NCI-H82 treated with DMSO at 0.1 percent for 48 hours (cell line): ENCODE results near the gene BCAS3.

Experiments
- DNase-seq: peaks from one replicate; lab custom pipeline; 2025; ENCODE audit not compliant: unreplicated experiment; lab: John Stamatoyannopoulos, UW

The BCAS3 gene

DNA sequence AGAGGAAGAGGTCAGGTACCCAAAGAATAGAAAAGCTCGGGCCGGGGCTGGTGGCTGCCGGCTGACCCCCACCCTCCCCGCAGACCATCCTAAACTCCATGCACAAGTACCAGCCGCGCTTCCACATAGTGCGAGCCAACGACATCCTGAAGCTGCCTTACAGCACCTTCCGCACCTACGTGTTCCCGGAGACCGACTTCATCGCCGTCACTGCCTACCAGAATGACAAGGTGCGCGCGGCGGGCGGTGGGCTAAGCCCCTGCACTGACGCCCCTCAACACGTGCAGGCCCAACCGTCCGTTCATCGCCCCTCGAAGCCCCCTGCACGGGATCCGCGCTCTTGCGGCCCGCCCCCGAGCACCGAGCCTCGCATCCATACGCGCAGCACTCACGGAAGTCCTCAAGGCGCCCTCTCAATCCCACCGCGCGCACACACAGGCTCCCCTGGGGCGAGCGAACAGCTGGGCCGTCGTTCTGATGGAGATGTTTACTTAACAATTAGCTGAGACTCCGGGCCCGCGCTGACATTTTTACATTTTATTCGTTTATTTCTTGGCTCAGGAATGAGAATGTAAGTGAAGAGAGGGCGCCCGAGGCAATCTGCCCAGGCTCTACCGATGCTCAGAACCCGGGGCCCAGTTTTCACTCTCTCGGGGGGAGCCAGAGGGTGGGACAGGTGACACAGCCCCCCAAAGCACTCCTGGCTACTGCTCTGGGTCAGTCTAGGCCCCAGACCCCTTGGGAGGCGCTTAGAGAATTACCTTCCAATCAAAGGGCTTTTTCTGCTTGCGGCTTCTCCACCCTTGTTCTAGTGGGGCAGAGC, 725.5 kb downstream of the BCAS3 start:
- peak; percentile 46 for DNase-seq

DNA sequence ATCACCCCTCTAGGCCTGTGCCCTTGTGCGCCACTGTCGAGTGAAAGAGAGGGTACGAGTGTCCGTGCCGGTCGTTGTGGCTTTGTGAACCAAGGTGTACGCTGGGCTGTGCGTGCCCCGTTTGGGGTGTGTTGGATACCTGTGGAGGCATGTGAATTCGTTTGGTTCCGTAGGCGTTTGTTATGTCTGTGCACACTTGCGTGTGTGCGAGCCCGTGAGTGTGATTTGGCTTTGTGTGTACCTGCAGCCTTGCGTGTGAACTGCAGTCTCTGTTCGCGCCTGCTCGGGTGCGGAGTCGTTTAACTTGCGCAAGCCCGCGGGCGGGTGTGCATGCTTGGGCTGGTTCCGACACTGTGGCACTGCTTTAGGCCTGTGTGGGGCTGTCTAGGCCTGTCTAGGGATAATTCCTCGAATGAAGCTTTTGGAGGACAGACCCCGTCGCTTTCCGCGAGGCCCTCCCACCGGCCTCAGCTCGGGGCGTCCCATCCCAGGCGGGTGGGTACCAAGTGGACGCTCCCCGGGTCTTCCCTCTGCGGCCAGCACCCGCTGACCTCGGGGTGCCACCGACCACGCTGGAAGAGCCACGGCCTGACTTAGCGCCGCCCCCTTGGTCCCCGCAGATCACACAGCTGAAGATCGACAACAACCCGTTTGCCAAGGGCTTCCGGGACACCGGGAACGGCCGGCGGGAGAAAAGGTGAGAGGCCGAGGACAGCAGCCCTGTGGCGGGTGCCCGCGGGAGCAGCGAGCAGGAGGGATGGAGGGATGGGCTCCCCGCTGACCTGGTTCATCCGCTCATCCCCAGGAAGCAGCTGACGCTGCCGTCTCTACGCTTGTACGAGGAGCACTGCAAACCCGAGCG, 726.4 kb downstream of the BCAS3 start:
- no peak for DNase-seq

DNA sequence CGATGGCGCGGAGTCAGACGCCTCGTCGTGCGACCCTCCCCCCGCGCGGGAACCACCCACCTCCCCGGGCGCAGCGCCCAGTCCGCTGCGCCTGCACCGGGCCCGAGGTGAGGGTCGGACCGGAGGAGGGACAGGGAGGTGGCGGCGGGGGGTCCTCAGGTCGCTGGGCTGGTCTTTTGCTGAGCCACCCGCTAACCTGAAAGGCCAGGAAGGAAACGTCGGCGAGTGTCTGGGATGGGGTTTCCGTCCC, 726.9 kb downstream of the BCAS3 start:
- DNase-seq = no peak

DNA sequence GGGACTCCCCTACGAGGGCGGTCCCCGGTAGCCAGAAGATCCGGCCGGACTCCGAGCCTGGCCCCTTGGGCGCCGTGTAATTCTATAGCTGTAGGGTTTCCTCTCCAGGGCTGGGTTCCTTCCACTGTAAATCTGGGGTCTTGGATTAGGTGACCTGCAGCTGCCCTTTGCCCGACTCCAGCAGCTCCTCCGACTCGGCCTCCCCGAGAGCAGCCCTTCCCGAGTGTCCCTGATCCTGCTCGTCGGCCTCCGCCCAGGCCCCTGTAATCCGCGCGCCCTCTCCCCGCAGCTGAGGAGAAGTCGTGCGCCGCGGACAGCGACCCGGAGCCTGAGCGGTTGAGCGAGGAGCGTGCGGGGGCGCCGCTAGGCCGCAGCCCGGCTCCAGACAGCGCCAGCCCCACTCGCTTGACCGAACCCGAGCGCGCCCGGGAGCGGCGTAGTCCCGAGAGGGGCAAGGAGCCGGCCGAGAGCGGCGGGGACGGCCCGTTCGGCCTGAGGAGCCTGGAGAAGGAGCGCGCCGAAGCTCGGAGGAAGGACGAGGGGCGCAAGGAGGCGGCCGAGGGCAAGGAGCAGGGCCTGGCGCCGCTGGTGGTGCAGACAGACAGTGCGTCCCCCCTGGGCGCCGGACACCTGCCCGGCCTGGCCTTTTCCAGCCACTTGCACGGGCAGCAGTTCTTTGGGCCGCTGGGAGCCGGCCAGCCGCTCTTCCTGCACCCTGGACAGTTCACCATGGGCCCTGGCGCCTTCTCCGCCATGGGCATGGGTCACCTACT, 727.4 kb downstream of the BCAS3 start:
- no peak for DNase-seq

DNA sequence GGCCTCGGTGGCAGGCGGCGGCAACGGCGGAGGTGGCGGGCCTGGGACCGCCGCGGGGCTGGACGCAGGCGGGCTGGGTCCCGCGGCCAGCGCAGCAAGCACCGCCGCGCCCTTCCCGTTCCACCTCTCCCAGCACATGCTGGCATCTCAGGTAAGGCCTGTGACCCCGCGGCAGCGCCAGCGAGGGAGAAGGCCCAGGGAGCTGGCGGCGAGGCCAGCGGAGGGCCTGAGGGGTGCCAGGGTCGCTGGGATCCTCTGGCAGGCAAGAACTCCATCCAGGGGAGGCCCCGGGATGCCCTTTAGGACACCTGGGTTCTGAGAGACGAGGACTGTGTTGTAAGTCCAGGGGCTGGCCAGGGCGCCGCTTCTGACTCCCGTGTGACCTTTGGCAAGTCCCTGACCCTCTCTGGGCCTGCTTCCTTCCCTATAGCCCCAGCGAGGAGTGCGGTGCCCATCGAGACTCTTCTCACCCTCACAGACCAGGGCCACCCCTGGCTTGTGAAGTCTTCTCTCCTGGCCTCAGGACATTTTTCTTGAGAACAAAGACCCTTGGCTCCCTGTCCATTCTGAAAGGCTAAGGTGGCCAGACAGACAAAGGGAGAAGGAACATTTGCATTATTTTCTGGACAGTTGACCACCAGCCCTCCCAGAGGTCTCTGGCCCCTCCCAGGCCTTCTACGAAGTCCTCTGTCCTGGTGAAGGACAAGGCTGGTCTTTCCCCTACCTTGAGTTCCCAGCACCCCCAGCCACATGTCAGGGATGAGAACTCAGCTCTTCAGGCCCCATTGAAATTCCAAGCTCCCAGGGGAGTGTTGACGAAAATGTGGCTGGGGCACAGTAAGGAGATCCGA, 728.3 kb downstream of the BCAS3 start:
- no peak for DNase-seq

DNA sequence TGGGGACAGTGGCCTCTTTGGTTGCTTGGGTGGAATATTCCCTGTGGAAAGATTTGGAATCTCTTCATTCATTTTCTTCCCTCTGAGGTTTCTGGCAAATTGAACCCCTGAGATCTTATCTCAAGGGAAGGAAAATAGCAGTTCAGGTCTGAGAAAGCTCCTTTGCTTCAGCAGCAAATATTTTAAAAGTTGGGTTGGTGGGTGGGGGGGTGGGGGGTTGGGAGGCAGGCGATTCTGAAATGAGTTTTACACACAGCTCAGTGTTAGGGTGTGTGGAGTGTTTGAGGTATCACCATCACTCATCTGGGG, 728.8 kb downstream of the BCAS3 start:
- DNase-seq = no peak

DNA sequence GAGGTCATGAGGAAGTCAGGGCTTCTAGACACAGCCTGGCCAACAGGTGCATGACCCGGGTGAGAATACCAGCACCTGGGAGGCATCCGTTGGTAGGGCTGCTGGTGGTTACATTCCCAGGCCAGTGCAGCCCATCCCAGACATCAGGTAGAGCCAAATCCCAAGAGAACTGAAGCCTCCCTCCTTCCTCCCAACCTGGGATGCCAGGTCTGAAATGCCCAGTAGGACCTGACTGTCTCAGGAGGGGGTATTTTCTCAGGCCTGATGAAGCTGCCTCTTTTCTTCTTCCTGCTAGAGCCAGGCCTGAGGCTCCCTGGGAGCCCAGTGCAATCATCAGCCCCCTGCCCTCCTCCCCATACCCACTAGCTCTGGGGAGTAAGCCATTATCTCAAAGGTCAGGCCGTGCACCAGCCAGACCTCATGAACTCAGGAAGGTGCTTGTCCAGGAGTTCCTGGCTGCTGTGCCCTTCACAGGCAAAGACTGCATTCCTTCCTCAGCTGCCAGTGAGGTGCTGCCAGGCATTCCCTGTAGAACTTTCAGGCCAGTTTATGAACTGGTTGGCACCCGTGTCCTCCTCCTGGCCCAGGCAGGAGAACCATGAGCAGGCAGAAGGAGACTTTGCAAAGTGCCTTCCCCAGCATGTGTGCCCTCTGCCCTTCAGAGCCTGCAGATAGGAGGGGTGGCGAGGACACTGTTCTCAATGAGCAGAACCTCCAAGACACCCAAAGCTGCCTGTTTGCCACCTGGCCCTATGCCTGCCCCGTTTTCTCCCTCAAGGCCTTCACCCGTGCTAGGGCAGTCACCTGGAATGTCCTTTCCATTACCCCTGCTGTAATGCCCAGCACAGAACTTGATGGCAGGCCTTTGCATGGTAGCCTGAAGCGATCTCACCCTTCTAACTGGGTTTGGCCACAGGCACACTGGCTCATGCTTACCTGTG, 729.6 kb downstream of the BCAS3 start:
- no peak for DNase-seq

DNA sequence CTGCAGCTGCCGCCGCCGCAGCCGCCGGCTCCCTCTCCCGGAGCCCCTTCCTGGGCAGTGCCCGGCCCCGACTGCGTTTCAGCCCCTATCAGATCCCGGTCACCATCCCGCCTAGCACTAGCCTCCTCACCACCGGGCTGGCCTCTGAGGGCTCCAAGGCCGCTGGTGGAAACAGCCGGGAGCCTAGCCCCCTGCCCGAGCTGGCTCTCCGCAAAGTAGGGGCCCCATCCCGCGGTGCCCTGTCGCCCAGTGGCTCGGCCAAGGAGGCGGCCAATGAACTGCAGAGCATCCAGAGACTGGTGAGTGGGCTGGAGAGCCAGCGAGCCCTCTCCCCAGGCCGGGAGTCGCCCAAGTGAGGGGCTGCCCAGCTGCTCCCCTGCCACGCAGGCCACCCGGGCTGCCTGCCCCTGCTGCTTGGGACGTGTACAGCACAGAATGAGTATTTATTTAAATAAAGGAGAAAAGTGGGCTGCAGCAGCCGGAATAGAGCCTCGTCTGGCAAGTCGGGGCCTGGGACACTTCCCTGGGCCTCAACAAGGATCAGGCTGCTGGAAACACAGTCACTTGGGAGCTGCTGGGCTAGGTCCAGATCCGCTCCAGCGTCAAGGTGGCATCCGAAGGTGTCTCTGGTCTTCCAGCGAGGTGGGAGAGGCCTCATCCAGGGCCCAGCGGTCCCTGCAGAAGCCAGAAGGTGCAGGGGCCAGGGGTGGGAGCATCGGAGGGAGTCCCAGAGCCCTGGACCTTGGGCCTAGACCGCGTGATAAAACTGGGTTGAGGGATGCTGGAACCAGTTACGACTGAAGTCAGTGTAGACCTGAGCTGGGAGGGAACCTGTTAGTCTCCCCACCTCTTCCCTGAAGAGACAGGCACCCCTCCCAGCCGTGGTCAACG, 730.7 kb downstream of the BCAS3 start:
- no peak for DNase-seq

DNA sequence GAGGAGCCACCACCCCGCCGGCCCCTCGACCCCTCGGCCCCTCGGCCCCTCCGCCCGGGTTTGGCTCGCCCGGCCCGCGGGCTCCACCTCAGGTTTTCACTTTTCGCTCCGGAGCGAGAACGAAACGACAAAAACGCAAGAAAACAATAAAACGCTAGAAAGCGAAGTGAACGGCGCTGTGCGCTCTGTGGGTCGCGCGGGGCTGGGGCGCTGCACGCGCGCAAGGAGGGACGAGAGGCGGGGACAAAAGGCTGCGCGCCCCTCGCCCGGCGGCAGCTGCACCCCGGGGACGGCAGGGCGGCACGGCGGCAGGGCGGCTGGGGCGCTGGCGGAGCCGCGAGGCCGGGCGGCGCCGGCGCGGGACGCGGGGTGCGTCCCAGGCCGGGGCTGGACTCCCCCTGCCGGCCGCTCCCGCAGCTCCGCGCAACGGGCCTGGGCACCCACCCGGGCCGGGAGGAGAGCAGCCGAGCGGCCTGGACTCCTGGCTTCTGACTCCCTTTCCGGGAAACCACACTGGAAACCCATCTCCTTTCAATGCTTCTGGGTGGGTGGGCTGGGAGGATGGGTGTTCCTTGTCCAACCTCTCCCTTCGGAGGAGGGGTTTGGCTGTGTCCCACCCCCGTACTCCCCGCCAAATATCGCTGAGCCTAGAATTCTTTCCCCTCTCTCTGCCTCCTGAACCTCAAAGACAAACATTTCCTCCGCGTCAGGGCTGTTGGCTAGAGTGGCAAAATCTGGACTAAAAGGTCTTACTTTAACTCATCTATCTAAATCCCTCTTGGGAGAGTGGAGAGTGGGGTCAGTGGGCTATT, 731.9 kb downstream of the BCAS3 start:
- DNase-seq = no peak

DNA sequence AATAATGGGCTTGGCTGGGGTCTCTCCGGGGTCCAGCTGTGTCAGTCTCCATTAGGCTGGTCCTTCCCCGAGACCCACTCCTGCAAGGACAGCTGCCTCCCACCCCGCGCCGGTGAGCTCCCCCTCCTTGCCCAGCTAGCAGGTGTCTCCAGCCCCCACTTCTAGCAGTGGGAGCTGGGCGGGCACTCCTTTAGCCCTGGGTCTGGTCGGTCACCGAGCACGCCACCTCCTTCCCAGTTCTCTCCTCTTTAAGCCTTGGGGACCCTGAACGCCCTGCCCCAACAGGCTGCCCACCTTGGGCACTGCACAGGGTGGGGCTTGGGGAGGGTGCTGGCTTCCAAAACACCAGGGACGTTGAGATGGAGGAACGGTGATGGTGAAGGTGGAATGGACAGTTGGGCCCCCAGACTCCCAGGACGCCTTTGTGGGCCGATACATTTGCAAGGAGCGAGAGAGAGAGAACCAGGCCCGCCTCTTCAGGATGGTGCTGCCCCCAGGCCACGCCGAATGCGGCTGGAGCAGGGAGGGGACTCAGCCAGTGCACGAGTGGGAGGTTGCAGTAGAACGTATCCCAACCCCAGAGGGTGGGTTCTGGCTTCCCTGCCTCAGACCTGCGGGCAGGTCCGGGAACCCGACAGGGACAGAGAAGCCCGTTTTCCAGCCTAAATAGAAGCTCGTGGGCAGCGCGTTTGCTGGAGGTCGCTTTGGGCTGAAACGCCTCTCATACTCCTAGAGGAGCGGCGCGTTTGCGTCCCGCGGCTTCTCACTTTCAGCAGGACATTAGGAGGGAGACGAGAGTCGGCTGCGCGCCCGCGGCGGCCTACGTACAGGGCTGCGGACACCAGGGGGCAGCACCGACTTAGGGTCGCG, 732.7 kb downstream of the BCAS3 start:
- DNase-seq = no peak

DNA sequence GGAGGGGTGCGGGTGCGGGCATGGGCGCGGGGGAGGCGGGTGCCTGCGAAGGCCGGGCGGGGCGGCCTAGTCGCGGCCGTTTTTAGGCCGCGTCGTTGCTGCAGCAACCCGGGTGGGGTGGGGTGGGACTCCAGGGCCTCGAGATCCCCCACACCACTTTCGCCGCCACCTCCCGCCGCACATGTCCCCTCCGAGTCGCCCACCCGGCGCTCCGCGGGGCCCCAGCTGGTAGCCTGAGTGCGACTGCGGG, 733.3 kb downstream of the BCAS3 start:
- no peak for DNase-seq

DNA sequence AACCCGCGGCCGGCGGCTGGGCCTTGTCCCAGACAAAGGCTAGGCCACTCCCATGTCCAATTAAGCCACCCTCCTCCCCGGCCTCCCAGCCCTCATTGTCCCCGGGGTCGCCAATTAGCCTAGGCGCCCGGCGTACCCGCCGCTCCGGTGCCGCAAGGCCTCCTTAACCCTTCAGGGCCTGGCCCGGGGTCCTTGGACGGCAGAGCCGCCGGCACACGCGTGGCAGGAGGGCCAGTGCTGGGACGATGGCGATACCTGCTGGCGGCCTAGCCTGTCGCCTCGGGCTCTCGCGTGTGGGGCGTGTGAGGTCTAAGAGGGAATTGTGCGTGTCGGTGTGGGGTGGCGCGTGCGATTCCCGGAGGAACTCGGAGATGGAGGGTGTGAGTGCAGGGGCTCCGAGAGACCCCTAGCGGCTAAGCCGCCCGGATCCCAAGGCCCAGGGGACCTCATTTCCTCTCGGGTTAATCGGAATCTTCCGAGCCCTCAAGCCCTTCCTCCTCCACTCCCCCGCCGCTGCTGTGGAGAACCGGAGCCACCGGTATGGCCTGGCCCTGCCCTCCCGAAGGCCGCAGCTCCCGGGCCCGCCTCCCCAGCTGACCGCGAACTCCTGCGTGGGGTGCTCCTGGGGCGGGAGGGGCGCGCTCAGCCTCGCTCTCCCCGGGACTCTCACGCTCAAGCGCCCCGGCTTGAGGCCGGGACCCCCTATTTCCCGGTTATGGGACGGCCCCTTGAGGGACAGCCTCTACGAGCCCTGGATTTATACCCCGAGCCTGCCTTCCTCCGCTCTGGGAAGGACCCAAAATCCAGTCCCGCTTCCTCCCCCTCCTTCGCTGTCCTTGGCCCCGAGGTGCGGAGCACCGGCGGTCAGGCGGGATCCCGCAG, 733.9 kb downstream of the BCAS3 start:
- DNase-seq = peak; percentile 17

DNA sequence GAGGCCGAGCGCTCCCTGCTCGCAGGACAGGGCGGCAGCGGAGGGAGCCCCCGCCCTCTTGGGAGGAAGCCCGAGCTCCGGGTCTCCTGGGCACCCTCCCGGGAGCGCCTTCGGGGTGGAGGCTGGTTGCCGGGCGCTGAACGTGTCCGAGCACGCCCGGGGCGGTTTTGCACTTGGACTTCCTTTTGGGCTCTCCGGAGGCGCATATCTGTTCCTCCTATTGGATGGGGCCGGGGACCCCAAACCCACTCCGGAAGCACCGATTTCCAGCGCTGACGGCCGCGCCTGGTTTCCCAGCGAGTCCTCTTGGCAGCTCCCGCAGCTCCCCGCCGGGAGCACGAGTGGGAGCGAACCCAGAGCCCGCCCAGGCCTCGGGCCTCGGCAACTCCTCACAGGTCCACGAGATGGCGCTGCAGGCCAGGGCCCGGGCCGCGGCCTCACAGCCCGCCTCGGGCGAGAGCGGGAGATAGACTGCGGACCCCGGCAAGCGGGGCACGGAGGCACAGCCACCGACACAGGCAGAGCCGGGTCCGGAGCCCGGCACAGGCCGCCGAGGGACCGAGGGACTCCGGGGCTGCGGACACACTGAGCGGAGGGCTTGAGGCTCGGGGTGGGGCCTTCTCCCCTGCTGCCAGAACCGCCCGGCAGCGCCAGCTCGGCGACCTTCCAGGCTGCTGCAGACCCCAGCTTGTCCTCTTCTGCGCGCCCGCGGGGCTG, 734.6 kb downstream of the BCAS3 start:
- peak; percentile 39 for DNase-seq

DNA sequence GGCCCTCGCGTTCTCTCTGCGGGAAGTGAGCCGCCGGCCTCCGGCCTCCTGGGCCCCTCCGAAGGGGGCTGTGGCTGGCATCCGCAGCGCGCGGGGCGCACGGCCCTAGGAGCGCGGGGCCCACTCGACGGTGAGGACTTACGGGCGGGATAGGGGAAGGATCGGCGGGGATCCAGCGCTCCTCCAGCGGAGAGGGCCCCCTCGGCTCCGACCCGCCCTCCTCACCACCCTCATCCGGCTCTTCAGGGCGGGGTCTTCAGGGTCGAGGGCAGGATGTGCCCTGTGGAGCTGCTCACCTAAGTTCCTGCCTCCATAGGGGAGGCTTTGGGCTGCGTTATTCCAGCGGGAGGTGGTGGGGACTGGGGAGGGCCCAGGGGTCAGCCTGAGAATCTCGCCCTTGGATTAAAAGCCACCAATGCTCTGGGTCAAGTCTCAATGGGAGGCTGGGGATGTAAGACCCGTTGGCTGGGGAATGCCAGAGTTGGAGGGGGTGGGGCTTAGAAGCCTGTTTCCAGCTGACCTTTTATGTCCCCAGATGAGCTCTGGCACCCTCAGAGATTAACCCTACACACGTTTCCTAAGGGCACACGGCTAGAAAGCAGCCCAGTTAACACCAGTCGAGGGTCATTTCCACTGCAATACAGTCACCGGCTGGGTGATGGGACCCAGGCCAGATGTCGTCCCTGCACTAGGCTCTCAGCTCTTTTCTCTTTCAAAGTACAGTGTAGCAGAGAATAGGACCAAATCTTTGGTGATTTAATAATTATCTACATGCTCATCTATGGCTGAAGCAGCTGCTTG, 735.4 kb downstream of the BCAS3 start:
- no peak for DNase-seq

DNA sequence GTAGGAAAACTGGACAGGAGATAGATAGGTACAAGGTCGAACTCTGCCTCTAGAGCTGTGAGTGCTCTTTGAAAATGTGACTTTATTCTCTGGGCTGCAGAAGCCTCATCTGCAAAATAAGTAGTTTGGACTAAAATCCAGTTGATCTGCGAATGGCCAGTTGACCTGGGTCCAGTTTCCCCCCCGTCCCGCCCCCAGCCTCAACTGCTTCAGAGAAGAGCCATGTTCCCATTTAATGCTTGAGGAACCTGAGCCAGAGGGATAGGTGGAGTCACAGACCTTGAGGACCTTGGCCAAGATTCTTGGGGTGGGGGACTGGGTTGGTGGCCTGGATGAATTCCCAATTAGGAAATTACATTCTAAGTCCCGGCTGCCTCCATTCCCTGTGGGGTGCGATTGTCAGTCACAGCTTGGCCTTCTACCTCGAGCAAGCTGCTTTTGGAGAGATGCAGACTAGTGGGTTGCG, 736.0 kb downstream of the BCAS3 start:
- DNase-seq = no peak
